GF-D8 (cell line): ENCODE results near the gene WDR91.
"Not testable (repeated sequence)": the region's sequence is repeated elsewhere in the genome, so short reads cannot be mapped to it uniquely, and the experiment has no call there.

ENCODE experiments used
- DNase-seq: peaks from one replicate; lab custom pipeline; 2025; lab: John Stamatoyannopoulos, UW

Gene WDR91

DNA sequence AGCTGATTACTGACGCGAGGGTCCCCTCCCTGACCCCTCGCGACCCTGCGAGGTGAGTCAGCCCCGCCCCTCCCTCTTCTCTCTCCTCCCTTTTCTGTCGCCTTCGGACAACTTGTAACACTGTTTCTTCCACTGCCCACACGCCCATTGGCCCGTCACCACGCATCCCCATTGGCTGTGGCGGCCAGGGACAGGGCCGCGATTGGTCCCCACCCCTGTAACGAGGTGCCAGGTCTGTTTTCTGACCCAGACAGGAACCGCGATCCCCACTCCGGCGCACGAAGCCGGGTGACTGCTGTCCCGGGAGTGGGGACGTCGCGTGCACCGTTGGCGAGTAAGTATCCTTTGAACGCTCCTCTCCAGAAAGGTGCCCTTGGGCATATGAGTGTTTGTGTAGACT, 22.2 kb upstream of the WDR91 start, which contains the start of gene STRA8:
Gene STRA8, plus strand, starts transcription at position 269 of the 400 bp plus-strand sequence. CDS start 6,687 bp downstream, outside the sequence.
- DNase-seq = no peak

DNA sequence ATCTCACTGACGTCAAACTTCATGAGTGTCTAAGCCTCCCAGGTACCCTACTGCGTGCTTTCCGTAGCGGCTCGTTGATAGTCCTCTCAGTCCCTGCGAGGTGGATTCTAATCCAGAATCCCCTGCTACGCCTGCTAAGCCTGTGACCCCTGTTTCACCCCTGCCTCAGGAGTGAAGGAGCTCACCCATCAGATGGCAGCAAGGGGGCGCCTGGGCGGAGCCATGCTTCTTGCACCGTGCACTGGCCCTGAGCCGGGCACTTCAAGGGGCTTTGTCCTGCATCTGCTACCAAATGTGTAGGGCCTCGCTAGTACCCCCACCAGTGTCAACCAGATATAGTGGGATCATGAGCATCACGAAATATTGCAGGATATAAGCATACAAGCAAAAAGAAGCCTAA, 21.4 kb upstream of the WDR91 start:
- DNase-seq = no peak

- DNase-seq = no peak
Observed at GRCh38 chr7:135232087-135232486, 20.8 kb upstream of the WDR91 start.

- no peak for DNase-seq
Observed at GRCh38 chr7:135231686-135232085, 20.4 kb upstream of the WDR91 start.

GRCh38 chr7:135224027-135224426, 12.7 kb upstream of the WDR91 start:
- DNase-seq = peak; percentile 88

GRCh38 chr7:135217645-135218509, 6.6 kb upstream of the WDR91 start:
- DNase-seq = no peak

- DNase-seq = no peak
Observed at GRCh38 chr7:135215698-135216097, 4.4 kb upstream of the WDR91 start.

GRCh38 chr7:135215180-135215579, 3.9 kb upstream of the WDR91 start:
- DNase-seq = no peak

DNA sequence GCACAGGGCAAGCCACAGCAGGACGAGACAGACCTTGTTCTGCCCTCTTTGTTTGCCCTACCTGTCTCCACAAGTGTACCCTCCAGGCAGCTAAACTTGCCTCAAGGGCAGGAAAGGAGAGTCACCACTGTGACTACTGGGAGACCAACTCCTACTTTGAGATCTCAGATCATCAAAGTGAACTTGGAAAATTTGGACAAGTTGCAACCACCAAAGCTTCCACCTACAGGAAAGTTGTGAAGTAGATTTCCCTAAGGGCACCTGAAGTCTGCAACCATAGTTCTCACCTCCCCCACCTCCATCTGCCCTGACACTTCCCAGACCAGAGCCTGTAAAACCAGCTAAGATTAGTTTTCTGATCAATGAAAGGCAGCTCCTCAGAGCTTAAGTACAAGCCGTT, 2.5 kb upstream of the WDR91 start:
- no peak for DNase-seq

GRCh38 chr7:135211946-135212685, 790 bp upstream of the WDR91 start:
- DNase-seq = not testable (repeated sequence)

GRCh38 chr7:135210888-135211178, 493 bp downstream of the WDR91 start:
- DNase-seq = no peak

DNA sequence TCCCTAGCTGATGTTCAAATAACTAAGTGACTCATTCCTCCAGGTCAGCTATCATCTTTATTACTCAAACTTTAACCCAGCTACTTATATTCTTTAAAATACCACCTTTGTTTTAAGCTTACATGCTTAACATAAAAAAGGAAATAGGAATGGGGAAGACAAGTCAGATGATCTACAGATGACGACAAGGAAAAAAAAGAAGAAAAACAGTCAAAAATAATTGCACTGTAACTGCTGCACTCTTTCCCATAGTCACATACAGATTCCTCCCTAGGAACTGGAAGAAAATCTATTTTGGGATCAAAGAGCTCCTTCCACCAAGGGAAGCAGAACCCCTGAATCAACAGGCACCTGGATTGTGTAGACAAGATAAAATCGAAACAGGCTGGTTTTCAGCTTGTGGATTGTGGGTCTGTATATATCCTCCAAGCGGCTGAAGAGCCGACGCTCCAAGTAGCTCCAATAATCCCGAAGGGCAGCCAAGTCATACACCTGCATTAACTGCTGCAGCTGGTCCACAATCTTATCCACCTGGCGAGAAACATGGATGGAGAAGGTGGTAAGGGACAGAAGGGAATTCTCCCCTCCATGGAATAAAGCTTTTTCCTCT, 2.0 kb downstream of the WDR91 start:
- no peak for DNase-seq

DNA sequence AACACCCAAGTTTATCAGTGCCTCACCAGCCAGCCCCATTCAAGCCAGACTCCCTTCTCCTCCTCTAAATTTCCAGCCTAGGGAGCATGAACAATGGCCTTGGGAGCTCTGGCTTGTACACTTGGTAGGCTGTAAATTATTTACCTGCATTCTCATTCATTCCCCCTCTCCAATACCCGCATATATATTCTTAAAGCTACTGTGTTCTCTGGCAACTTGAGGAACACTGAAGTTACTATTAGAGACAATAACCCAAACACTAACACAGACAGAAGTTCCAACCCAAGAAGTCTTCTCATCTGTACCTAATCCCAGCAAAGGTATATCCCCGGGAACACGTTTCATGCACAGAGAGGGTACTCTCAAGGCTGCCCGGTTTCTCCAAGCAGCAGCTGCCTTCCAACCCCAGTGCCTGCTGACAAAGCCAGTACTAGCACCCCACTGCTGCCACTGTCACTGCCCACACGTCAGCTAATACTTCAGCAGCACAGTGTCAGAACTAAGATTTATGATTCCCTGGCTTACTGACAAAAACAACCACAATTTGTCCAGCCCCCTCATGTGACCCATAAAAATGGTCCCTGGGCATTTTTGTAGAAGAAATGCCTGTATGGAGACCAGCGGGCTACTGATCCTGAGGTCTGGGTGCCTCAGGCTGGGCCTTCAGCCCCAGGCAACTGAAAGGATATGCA, 3.1 kb downstream of the WDR91 start:
- DNase-seq = no peak

- no peak for DNase-seq
Observed at GRCh38 chr7:135207406-135208101, 3.8 kb downstream of the WDR91 start.

GRCh38 chr7:135206941-135207391, 4.4 kb downstream of the WDR91 start:
- no peak for DNase-seq

DNA sequence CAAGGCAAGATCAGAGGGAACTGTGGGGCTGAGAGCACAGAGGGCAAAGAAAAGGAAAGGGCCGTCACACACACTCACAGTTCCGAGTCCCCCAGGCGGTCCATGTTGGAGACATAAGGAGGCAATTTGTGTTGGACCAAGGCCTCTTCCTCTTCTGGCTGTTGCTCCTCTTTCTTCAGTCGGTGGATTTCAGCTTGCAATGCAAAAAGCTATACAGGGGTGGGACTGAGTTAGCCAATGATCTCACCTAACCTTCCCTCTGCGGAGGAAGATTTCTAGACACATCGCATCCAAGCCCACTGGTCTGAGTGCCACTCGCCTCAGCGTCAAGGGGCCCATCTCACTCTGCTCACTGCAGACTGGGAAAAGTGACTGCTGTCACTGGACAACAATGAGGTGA, 5.5 kb downstream of the WDR91 start:
- no peak for DNase-seq

GRCh38 chr7:135204876-135205275, 6.5 kb downstream of the WDR91 start:
- no peak for DNase-seq

DNA sequence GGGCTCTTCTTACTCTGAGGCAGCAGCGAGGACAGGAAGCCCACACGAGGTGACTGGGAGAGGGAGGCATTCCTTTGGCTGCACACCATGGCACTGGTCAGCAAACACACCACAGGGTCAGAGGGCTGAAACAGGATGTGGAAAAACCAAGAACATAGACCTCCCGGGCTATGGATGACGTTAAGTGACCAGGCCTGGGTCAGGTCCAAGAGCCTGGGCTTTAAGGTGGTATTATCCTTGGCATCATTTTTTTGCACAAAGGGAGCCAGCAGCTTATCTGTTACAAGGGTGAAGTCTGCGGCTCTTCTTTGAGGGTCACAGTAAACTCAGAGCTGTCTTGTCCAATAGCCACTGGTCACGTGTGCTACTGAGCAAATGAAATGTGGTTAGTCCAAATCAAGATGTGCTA, 7.0 kb downstream of the WDR91 start:
- no peak for DNase-seq

GRCh38 chr7:135201350-135201749, 10.0 kb downstream of the WDR91 start:
- no peak for DNase-seq

- no peak for DNase-seq
Observed at GRCh38 chr7:135200821-135201331, 10.4 kb downstream of the WDR91 start.

DNA sequence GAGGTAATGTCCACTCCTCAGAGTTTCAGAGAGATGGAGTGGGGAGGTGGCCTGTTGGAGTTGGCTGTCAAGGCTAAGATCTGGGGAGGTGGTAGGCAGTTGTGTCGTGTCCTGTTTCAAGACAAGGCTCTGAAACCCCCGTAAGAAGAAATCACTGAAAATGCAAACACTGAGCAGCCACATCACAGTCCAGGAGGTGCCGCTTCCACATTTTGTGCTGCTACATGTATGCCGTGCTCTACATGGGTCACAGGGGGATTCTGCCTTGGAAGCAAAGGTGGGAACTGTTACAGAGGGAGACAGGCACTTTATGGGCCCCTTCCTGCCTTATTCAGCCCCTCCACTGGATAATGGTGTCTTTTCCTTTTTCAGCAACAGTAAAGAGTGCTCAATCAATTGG, 11.9 kb downstream of the WDR91 start:
- DNase-seq = no peak
